HG02943 (cell line): ENCODE measurements around the gene ARFGEF3.

Experiments
- ATAC-seq: cut with Tn5 transposase; IDR thresholded peaks from one replicate; pipeline ENCODE4 v1.9.1; 2021; ENCODE audit warnings: mild to moderate bottlenecking, low read depth, moderate library complexity; ENCODE audit not compliant: unreplicated experiment

ARFGEF3 gene

GRCh38 chr6:138235693-138236092 is 74.0 kb downstream of the ARFGEF3 start:
- no peak for ATAC-seq

GRCh38 chr6:138237463-138237862 is 75.7 kb downstream of the ARFGEF3 start:
- ATAC-seq: no peak

GRCh38 chr6:138238368-138238767 is 76.6 kb downstream of the ARFGEF3 start:
- ATAC-seq: no peak

GRCh38 chr6:138239774-138240173 is 78.0 kb downstream of the ARFGEF3 start:
- ATAC-seq: no peak

GRCh38 chr6:138240476-138241245 is 78.9 kb downstream of the ARFGEF3 start:
- no peak for ATAC-seq

GRCh38 chr6:138241381-138241780 is 79.6 kb downstream of the ARFGEF3 start:
- ATAC-seq: no peak

- no peak for ATAC-seq
Observed at GRCh38 chr6:138241934-138242333, 80.2 kb downstream of the ARFGEF3 start.

GRCh38 chr6:138242987-138243592 is 81.4 kb downstream of the ARFGEF3 start:
- ATAC-seq: no peak

GRCh38 chr6:138245751-138246150 is 84.0 kb downstream of the ARFGEF3 start:
- ATAC-seq: no peak

GRCh38 chr6:138246650-138247440 is 85.1 kb downstream of the ARFGEF3 start:
- ATAC-seq: no peak

- ATAC-seq: no peak
Observed at GRCh38 chr6:138248011-138248410, 86.3 kb downstream of the ARFGEF3 start.

GRCh38 chr6:138248878-138249277 is 87.1 kb downstream of the ARFGEF3 start:
- ATAC-seq: no peak

- ATAC-seq: no peak
Observed at GRCh38 chr6:138250053-138250452, 88.3 kb downstream of the ARFGEF3 start.

- no peak for ATAC-seq
Observed at GRCh38 chr6:138250513-138251247, 88.9 kb downstream of the ARFGEF3 start.

GRCh38 chr6:138253731-138254130 is 92.0 kb downstream of the ARFGEF3 start:
- ATAC-seq: no peak

GRCh38 chr6:138255443-138255842 is 93.7 kb downstream of the ARFGEF3 start:
- no peak for ATAC-seq

GRCh38 chr6:138257638-138258040 is 95.9 kb downstream of the ARFGEF3 start:
- no peak for ATAC-seq

- no peak for ATAC-seq
Observed at GRCh38 chr6:138258197-138258596, 96.5 kb downstream of the ARFGEF3 start.

- ATAC-seq: no peak
Observed at GRCh38 chr6:138258991-138259390, 97.3 kb downstream of the ARFGEF3 start.

- ATAC-seq: no peak
Observed at GRCh38 chr6:138261116-138261780, 99.5 kb downstream of the ARFGEF3 start.
